Measurements from ENCODE around the gene LTC4S.
A peak's percentile ranks its signal among the peaks of the same experiment; 100 is the strongest.

Gene LTC4S

GRCh38 chr5:179812135-179812825 is 18.5 kb downstream of the LTC4S start:
- DNase-seq (ENCODE audit: low read depth in 2 of 2) = no peak

GRCh38 chr5:179812997-179813607 is 19.3 kb downstream of the LTC4S start:
- DNase-seq (ENCODE audit: low read depth in 2 of 2) = no peak

GRCh38 chr5:179814090-179814489 is 20.3 kb downstream of the LTC4S start:
- DNase-seq (ENCODE audit: low read depth in 2 of 2) = no peak

DNA sequence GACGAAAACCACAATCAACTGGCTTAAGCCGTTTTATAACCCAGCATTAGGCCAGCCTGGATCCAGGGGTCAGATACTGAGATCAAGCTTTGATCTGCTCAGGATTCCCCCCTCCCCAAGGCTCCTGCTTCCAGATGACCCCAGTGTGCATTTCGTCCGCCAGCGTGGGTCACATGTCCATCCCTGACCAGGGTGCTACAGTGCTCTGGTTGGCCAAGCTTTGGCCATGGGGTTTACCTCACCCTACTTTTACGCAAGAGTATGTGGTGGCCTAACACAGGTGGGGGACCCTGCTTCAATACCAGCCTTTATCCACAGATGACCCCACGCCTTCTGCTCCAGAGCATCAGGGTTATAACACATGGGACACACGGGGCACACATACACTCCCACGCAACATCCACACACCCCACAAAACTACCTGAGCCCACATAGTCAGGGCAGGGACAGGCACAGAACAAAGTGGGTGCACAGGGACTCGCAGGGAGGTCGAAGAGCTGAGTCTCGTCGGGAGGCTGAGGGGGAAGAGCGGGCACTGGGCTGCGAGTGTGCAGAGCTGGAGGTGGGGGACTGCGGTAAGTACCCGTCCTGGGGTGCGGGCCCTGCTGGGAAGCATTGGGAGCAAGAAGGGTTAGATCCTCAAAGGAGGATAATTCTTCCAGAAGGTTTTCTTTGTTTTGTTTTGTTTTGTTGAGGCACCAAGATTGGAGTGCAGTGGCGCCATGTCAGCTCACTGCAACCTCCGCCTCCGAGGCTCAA is 21.9 kb downstream of the LTC4S start:
- no peak for DNase-seq (ENCODE audit: low read depth in 2 of 2)

GRCh38 chr5:179816401-179816795 is 22.6 kb downstream of the LTC4S start:
- no peak for DNase-seq (ENCODE audit: low read depth in 2 of 2)

GRCh38 chr5:179816796-179817469 is 23.1 kb downstream of the LTC4S start:
- DNase-seq (ENCODE audit: low read depth in 2 of 2) = no peak

GRCh38 chr5:179817470-179817840 is 23.7 kb downstream of the LTC4S start:
- DNase-seq (ENCODE audit: low read depth in 2 of 2) = no peak

DNA sequence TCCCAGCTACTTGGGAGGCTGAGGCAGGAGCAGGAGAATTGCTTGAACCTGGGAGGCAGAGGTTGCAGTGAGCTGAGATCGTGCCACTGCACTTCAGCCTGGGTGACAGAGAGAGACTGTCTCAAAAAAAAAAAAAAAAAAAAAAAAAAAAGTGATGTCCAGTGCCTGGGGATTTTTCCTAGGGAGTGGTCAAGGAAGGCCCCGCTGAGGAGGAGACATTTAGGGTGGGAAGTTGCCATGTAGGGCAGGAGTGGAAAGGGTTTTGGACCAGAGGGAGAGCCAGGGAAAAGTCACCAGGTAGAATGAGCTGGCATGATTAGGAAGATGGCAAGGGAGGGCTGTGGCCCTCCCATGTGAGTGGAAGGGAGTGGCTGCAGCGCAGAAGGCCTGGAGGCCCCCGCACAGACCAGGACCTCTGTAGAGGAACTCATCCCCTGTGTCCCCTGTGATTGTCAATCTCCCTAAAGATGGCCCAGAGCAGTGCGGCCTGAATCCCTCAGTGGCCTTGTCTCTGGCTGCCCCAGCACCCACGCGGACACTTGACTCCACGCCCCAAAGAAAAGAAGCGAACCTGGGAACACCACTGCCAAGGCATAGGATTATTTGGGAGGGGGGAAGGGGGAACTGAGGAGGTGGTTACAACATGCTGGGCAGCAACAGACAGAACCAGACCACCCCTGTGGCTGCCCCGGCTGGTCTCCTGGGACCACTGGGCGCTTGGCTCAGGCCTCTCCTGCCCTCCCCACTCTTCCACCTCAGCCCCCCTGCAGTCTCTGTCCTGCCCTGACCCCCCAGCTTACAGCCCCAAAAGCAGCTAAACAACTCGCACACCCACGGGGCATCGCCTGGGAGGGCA is 24.3 kb downstream of the LTC4S start:
- DNase-seq (ENCODE audit: low read depth in 2 of 2) = no peak

GRCh38 chr5:179818746-179819295 is 25.0 kb downstream of the LTC4S start:
- peak; percentile 65 to 77 for DNase-seq (ENCODE audit: low read depth in 2 of 2)

DNA sequence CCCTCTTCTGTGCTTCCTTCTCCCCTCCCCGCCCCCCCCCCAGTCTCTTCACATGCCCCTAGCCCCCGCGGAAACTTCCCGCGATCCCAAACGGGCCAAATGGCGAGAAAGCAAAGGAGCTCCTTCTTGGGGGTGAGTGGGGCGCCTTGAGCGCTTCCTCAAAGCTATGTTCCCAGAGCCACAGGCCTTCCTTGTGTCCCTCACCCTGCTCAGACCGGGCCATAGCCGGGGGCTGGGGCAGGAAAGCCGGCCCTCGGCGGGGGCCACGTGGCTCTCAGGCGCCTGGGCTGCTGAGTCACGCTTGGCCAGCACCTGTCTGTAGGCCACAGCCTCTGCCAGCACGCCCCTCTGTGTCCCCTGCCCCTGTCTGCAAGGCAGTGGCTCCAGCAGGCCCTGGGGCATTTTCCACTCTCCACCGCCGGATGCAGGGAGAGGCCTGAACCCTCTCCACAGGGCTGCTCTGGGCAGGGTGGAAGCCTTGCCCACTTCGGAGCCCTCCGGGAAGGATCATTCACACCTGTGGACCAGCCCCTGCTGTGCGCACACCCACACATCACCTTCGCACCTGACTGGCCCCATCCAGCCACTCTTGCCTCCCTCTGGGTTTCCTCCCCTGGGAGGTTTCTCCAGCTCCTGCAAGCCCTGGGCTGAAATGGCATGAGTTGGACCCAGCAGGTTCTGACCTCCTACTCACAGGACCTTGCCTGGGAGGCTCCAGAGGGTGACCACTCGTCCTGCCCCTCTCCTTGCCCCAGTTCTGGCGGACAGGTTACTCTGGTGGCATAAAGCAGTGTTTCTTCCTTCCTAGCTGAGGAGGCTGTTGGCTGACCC is 25.7 kb downstream of the LTC4S start:
- no peak for DNase-seq (ENCODE audit: low read depth in 2 of 2)

- DNase-seq (ENCODE audit: low read depth in 2 of 2) = no peak
Measured at GRCh38 chr5:179820127-179820482, 26.3 kb downstream of the LTC4S start.

GRCh38 chr5:179820483-179821297 is 26.9 kb downstream of the LTC4S start, which contains the start of gene SQSTM1:
TSS of gene SQSTM1 (plus strand) at chr5:179820905. CDS start at chr5:179820937, 32 bp downstream.
- DNase-seq (ENCODE audit: low read depth in 2 of 2) = peak; percentile 73 to 76

GRCh38 chr5:179821298-179822058 is 27.7 kb downstream of the LTC4S start:
- peak; percentile 76 to 83 for DNase-seq (ENCODE audit: low read depth in 2 of 2)

GRCh38 chr5:179822059-179822432 is 28.3 kb downstream of the LTC4S start:
- no peak for DNase-seq (ENCODE audit: low read depth in 2 of 2)

- DNase-seq (ENCODE audit: low read depth in 2 of 2) = no peak
Measured at GRCh38 chr5:179822444-179822990, 28.7 kb downstream of the LTC4S start.

- DNase-seq (ENCODE audit: low read depth in 2 of 2) = no peak
Measured at GRCh38 chr5:179823937-179824744, 30.4 kb downstream of the LTC4S start.

DNA sequence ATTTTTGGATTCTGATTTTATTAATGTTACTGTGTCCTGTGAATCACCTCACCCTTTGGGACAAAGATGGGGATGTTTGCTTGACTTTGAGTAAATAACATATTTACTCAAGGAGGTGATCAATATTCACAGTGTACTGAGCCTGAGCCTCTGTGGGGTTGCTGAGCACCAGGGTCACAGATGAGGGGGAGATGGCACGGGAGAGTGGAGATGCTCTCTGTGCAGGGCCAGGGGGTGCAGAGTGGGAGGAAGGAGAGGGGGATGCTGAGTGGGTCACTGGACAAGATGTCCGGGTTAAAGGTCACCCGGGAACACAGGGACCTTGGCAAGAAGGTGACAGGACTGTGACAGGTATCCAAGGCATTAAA is 30.9 kb downstream of the LTC4S start:
- no peak for DNase-seq (ENCODE audit: low read depth in 2 of 2)
